SJSA1 (cell line): ENCODE results near the gene ITGA8. TPM values are rescaled to one million over a fixed set of nuclear protein-coding genes. Genes with fewer than 3 reads are reported as not detected.

Source experiments
- DNase-seq, 2 experiments: peaks; one replicate each; pipeline ENCODE4 v3.0.0-alpha.2; 2015 to 2020; ENCODE audit warnings: low spot score in 2 of 2, low read depth in 1 of 2
- H3K27ac ChIP-seq: fragments of 250-450 bp; sonication (Bioruptor Pico); 2 replicates; pipeline ENCODE4 v1.5.1; 2020; ENCODE audit warnings: mild to moderate bottlenecking, moderate library complexity
- H3K27me3 ChIP-seq: fragments of 250-450 bp; sonication (Bioruptor Pico); replicated peaks from 2 replicates; pipeline ENCODE4 v1.5.1; 2020; ENCODE audit warnings: mild to moderate bottlenecking, moderate library complexity
- H3K36me3 ChIP-seq: fragments of 250-450 bp; sonication (Bioruptor Pico); 2 replicates; pipeline ENCODE4 v1.5.1; 2020; ENCODE audit warnings: mild to moderate bottlenecking
- H3K4me1 ChIP-seq: fragments of 250-450 bp; sonication (Bioruptor Pico); replicated peaks from 2 replicates; pipeline ENCODE4 v1.6.1; 2021; ENCODE audit warnings: mild to moderate bottlenecking
- H3K4me3 ChIP-seq: fragments of 250-450 bp; sonication (Bioruptor Pico); 2 replicates; pipeline ENCODE4 v1.5.1; 2020; ENCODE audit warnings: mild to moderate bottlenecking
- H3K9me3 ChIP-seq: fragments of 250-450 bp; sonication (Bioruptor Pico); replicated peaks from 2 replicates; pipeline ENCODE4 v1.5.1; 2020; ENCODE audit warnings: mild to moderate bottlenecking
- total RNA-seq: library from RNA; depleted of rRNA; stranded (reverse); fragments of >200 nt; shearing (Covaris generic); gene quantifications from 2 replicates; pipeline ENCODE4 v1.2.3, GENCODE V29; 2014

Gene ITGA8
- total RNA-seq, 1 experiment from 2014 or later = 11.8 TPM

DNA sequence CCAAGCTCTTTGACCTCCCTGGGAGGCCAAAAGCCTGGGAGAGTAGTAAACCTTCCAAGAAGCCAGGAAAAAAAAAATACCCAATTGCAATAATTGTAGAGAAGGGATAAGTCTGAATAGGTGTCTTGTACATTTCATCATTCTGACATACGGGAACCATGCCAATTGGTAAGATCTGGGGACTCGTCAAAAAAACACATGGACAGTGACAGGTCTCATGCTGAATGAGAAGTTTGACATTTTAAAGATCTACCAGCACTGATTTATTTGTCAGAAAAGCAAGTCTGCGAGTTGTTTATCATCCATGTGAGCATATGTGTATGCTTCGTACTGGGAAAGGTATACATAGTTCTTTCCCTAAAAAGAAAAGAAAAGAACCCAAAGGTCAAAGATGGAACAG, 4.1 kb upstream of the ITGA8 start:
- Histone ChIP-seq H3K4me3 (no peak overlapping the region), H3K27me3 (no peaks in the 10 kb centered on the region), H3K4me1 (peaks cover 12% of the 10 kb centered on the region), H3K27ac (no peak overlapping the region), H3K36me3 (no peaks in the 10 kb centered on the region), H3K9me3 (0 out of 2 replicates have a peak, but pooled peaks cover 2% of the 10 kb centered on the region)
- DNase-seq = no peak

DNA sequence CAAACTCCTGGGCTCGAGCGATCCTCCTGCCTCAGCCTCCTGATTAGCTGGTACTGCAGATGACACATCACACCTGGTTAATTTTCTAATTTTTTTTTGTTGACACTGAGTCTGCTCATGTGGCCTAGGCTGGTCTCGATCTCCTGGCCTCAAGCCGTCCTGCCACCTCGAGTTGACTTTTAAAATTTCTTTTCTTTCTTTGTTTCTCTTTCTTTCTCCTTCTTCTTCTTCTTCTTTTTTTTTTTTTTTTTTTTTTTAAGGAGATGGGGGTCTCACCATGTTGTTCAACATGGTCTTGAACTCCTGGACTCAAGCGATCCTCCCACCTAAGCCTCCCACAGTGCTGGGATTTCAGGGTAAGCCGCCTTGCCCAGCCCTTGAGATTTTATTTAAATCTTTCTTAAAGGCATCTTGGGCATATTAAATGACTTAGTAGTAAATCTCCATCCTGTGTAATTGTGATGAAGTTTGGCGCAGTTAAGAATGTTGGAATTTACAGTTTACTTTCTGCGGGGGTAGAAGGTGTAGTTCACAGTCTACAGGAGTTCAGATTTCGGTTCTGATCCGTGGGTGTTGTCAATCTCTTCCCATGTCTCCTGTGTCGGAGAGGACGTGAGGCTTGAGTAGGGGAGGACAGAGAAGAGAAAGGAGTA, 1.0 kb upstream of the ITGA8 start:
- DNase-seq = no peak
- peaks cover 12% of the 10 kb centered on the region for H3K4me1 ChIP-seq
- H3K27ac ChIP-seq = no peak overlapping the region
- no peaks in the 10 kb centered on the region for H3K27me3 ChIP-seq
- H3K4me3 ChIP-seq = no peak overlapping the region
- H3K9me3 ChIP-seq = 0 out of 2 replicates have a peak, but pooled peaks cover 2% of the 10 kb centered on the region
- no peaks in the 10 kb centered on the region for H3K36me3 ChIP-seq

DNA sequence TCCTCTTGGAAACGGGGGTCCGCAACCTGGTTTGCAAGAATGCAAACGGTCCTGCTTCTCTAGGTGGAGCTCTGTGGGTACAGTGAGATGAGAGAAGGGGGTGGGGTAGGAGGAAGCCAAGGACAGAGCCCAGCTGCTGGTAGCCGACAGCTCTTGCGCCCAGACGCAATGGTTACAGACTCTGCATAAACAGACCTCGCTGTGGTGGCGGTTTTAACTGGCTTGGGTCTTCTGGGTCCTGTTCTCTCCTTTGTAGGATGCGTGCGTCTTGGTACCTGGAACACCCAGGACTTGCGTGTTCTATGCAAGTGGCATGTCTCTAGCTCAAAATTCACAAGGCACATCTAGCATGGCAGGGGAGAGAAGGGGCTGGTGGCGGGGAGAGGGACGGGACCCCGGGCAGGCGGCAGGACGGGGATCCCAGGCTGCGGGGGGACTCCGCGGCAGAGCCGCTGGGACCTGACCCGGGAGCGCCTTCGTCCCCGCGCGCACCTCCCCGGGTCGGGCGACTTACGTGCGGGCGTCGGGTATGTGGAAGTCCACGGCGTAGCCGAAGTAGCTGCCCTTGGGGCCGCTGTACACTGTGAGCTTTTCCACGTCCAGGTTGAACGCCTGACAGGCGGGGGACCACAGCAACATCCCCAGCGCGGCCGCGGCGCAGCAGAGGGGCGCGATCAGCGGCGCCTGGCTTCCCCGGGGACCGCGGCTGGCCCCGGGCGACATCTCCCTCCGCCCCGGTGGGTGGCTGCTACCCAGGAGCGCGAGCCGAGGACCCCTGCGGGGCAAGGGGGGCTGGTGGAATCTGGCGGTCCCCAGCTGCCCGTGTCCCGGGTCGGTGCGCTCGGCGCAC, 448 bp downstream of the ITGA8 start:
- H3K27ac ChIP-seq = no peak overlapping the region
- DNase-seq = peak; percentile 46 to 48
- peak overlapping the region; percentile 54 for H3K4me3 ChIP-seq
- H3K9me3 ChIP-seq = 0 out of 2 replicates have a peak, but pooled peaks cover 2% of the 10 kb centered on the region
- H3K27me3 ChIP-seq = no peaks in the 10 kb centered on the region
- H3K36me3 ChIP-seq = no peaks in the 10 kb centered on the region
- H3K4me1 ChIP-seq = peaks cover 12% of the 10 kb centered on the region

DNA sequence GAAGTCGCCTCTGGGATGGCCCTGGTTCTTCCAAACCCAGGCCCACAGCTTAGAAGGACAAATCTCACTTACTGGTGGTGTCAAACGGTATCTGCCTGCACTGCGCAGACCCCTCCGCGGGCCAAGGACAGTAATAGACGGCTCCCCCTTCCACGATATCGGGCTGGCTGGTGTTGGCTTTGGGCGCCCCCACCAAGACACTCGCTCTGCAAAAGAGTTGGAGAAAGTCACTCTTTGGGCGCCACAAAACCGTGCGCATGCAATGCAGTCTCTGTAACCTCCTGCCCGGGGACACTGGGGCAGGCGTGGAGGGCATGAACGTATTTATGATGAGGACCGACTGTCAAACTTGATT, 1.1 kb downstream of the ITGA8 start:
- peaks cover 12% of the 10 kb centered on the region for H3K4me1 ChIP-seq
- H3K27me3 ChIP-seq = no peaks in the 10 kb centered on the region
- 0 out of 2 replicates have a peak, but pooled peaks cover 2% of the 10 kb centered on the region for H3K9me3 ChIP-seq
- DNase-seq = no peak
- H3K36me3 ChIP-seq = no peaks in the 10 kb centered on the region
- H3K27ac ChIP-seq = no peak overlapping the region
- H3K4me3 ChIP-seq = no peak overlapping the region

DNA sequence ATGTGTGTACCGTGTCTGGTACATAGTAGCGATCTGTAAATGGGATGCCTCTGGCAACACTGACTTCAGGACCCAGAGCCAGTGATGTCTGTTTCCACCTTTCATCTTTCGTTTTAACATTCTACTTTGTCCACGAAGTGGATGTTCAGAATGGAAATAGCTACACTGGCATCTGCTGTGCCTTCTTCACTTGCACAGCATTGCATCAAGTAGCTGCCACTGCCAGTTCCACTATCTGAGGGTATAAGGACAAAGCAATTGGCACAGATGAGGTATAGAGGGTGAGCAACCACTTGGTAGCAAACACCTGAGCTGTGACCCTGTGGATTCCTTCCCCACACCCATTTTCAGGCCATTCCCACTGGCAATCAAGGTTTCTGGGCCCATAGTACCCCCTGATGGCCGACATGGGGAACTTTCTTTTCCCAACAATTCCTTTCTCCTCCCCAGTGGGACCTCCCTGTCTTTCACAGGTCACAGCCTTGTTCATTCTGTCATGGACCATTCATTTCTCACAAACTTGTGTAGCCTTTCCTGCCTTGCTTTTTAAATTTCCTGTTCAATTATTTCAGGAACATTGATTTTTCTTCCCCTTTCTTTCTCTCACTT, 4.0 kb downstream of the ITGA8 start:
- no peaks in the 10 kb centered on the region for H3K27me3 ChIP-seq

DNA sequence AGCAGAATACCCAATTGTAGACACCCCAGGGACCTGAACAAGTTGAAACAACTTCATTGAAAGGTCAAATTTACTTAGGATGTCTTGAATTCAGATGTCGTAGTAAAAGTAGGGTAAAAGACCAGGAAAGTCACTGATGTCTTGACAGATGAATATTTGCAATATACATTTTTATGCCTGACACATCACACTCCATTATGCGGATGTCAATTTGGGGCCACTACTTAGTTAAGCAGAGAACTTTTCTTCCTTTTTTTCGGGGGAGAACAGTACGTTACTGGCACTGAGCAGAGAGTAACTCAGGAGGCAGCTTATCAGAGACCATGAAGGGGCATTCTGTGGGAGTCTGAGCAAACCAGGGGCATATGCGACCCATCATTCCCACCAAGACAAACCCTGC, 4.9 kb downstream of the ITGA8 start:
- Histone ChIP-seq H3K27ac (no peak overlapping the region), H3K36me3 (no peaks in the 10 kb centered on the region), H3K9me3 (0 out of 2 replicates have a peak, but pooled peaks cover 2% of the 10 kb centered on the region), H3K27me3 (no peaks in the 10 kb centered on the region), H3K4me1 (peaks cover 7% of the 10 kb centered on the region), H3K4me3 (no peak overlapping the region)
- DNase-seq = no peak

More for the DNA sequence above, 4.0 kb downstream of the ITGA8 start:
- no peaks in the 10 kb centered on the region for H3K36me3 ChIP-seq
- H3K27ac ChIP-seq = no peak overlapping the region
- no peak overlapping the region for H3K4me3 ChIP-seq
- peaks cover 12% of the 10 kb centered on the region for H3K4me1 ChIP-seq
- peak; percentile 41 to 45 for DNase-seq
- 0 out of 2 replicates have a peak, but pooled peaks cover 2% of the 10 kb centered on the region for H3K9me3 ChIP-seq

DNA sequence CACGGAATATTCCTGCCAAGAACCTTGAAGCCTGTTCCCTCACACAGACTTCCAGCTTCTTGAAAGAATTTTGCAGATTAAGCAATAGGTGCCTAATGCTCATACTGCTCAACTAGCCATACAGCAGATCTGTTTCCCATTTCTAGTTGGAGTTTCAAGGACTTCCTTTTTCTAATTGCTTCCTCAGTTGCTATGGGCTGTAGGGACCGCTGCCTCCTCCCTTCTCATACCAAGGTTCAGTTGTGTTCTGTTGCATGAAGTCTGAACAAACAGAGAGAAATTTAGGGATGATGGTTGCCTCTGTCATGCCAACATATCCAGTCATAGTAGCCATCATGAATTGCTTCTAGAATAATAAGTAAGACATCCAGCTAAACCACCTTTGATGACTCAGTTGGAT, 6.8 kb downstream of the ITGA8 start:
- no peaks in the 10 kb centered on the region for H3K9me3 ChIP-seq
- H3K4me3 ChIP-seq = no peak overlapping the region
- no peaks in the 10 kb centered on the region for H3K36me3 ChIP-seq
- no peaks in the 10 kb centered on the region for H3K4me1 ChIP-seq
- DNase-seq = no peak
- H3K27me3 ChIP-seq = no peaks in the 10 kb centered on the region
- no peak overlapping the region for H3K27ac ChIP-seq

DNA sequence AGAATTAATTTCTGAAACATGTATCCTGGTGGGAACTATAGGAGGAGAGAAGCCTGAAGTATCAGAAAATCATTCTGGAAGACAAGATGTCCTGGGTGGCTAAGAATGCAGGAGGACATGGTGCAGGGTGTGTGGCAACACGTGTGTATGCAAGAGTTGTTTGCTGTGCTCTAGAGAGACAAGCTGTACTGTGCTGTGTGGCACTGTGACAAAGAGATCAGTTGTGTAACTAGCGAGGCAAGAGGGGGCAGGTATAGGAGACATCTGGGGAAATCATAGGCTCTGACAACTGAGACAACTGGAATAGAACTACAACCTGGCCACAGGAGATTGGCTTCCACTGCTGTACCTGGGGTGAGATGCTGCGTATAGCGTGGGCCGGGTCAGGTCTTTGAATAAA, 9.3 kb downstream of the ITGA8 start:
- H3K9me3 ChIP-seq = no peaks in the 10 kb centered on the region
- H3K27ac ChIP-seq = no peak overlapping the region
- H3K4me1 ChIP-seq = no peaks in the 10 kb centered on the region
- DNase-seq = no peak
- H3K4me3 ChIP-seq = no peak overlapping the region
- no peaks in the 10 kb centered on the region for H3K36me3 ChIP-seq
- H3K27me3 ChIP-seq = no peaks in the 10 kb centered on the region

DNA sequence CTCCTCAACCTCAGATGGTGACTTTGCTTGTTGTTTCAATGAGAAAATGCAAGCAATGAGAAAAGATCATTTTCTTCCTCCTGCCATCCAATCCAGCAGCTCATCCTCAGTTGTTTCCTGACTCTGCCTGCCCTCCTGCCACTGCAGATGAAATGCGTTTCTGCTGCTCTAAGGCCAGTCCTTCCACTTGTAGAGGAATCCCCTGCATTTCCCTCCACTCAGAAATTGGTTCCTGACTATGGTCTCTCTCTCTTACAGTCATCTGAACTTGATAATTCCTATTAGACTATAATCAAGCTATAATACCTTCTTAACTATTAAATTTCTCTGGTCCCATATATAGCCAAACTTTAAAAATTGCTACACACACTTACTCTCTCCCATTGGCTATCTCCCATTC, 14.4 kb downstream of the ITGA8 start:
- Histone ChIP-seq H3K4me3 (no peak overlapping the region), H3K27ac (no peak overlapping the region), H3K27me3 (no peaks in the 10 kb centered on the region; the same call in 1 of the 2 replicates), H3K4me1 (no peaks in the 10 kb centered on the region), H3K36me3 (no peaks in the 10 kb centered on the region), H3K9me3 (no peaks in the 10 kb centered on the region)
- DNase-seq = no peak

DNA sequence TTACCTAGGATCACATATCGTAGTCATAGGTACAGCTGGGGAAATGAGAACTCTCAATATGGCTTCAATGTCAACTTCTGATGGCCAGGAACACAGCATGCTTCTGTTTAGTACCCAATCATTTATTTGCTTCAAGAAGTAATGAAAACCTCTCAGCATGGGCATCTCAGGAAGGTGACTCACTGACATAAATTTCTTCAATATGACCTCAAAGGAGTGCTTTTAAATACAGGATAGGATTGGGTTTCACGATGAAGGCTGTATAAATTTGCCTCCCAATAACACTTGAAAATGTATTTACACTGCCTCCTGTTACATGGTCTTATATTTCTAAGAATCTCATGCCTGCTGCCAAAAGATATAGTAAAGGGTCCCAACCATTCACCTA, 15.1 kb downstream of the ITGA8 start:
- H3K4me1 ChIP-seq = no peaks in the 10 kb centered on the region
- no peaks in the 10 kb centered on the region for H3K36me3 ChIP-seq
- no peak for DNase-seq

DNA sequence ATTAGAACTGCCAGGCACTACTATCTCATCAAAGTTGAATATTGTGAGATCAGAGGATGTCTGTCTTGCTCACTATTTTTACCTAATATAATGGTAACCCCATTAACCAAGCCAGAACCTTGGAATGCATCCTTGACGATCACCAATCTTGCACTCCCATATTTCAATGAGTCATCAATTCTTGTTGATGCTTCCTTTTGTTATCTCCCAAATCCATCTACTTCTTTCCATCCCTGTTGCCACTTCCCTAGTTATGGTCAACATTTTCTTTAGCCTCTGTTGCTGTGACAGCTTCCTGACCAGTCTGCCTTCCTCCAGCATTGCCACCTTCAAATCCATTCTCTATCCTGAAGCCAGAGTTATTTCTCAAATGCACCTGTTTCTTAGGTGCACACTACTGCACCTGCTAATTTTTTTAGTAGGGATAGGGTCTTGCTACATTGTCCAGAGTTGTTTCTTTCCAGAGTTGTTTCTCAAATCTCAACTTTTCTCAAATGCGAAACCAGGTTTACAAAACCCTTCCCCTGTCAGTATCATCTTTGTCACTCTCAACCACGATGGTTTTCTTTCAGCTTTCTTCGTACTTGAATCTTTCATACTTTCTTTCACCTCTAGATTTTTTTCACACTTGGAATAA, 15.7 kb downstream of the ITGA8 start:
- Histone ChIP-seq H3K36me3 (no peaks in the 10 kb centered on the region), H3K27ac (no peak overlapping the region), H3K4me3 (no peak overlapping the region), H3K4me1 (no peaks in the 10 kb centered on the region), H3K27me3 (no peaks in the 10 kb centered on the region; the same call in 1 of the 2 replicates), H3K9me3 (no peaks in the 10 kb centered on the region)
- DNase-seq = no peak

More for the DNA sequence above, 15.1 kb downstream of the ITGA8 start:
- H3K9me3 ChIP-seq = no peaks in the 10 kb centered on the region
- no peak overlapping the region for H3K4me3 ChIP-seq
- no peaks in the 10 kb centered on the region; the same call in 1 of the 2 replicates for H3K27me3 ChIP-seq
- no peak overlapping the region for H3K27ac ChIP-seq

DNA sequence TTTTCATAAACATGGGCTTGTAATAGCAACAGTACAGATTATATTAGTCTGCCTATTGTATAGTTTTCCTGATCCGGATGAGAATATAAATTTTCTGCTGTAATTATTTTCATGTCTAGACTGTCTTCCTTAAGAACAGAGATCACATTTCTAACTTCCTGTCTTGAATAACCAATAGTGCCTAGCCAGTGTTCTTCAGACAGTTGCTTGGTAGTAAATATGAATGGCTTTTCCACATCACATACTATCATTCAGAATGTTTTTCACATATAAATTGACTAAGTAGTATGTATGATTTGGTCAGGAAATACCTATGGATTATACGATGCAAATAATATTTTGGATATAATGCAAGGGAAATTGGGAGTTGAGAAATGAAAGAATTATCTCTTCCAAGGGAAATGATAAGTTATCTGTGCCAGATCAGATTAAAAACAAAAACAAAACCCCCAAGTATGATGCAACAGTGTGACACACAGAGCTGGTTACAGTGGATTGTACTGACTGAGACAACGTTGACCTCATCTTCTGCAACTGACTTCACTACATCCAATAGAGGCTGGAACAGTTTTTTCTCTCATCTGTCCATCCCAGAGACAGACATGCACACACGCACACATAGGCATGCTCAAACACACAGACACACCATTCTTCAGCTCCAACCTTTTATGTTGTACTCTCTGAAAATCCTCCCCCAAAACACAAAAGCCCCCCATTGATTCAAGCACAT, 16.4 kb downstream of the ITGA8 start:
- no peaks in the 10 kb centered on the region for H3K36me3 ChIP-seq
- no peak for DNase-seq

DNA sequence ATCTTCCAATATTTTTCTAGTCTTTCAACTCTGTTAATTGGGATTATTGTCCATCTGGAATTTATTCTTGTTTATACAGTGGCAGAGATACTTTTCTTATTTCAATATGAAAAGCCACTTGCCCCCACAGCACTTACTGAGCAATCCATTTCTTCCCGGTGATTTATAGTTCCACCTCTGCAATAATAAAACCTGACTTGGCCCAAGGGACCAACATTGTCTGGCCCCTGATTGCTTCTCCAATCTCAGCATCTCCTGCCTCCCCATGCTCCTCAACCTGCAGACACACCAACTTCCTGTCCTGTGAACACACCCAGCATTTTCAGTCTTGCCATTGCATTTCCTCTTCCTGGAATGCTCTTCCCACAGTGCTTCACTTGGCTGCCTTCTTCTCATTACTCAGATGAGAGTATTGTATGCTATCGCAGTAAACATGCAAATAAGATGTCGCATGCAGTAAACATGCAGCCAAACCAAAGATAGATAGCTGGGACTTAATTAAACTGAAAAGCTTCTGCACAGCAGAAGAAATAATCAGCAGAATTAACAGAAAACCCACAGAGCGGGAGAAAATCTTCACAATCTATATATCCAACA, 19.5 kb downstream of the ITGA8 start:
- Histone ChIP-seq H3K27me3 (no peaks in the 10 kb centered on the region; the same call in 1 of the 2 replicates), H3K36me3 (no peaks in the 10 kb centered on the region), H3K4me3 (no peak overlapping the region), H3K4me1 (no peaks in the 10 kb centered on the region), H3K27ac (no peak overlapping the region), H3K9me3 (no peaks in the 10 kb centered on the region)
- DNase-seq = no peak

More for the DNA sequence above, 16.4 kb downstream of the ITGA8 start:
- Histone ChIP-seq H3K27me3 (no peaks in the 10 kb centered on the region; the same call in 1 of the 2 replicates), H3K27ac (no peak overlapping the region), H3K9me3 (no peaks in the 10 kb centered on the region), H3K4me1 (no peaks in the 10 kb centered on the region), H3K4me3 (no peak overlapping the region)
